ENCODE results near the gene MAP7. TPM values are rescaled to one million over a fixed set of nuclear protein-coding genes. Genes with fewer than 3 reads are reported as not detected.

The MAP7 gene
- total and polyA plus RNA-seq, 2 of the 13 experiments (the other 11 are each of a cell fraction or from before 2014, with no cell fraction given) = 0.04 TPM; not detected in 1

GRCh38 chr6:136568129-136568528, 17.9 kb upstream of the MAP7 start:
- no peaks in the 10 kb centered on the region for H4K20me1 ChIP-seq (ENCODE audit: insufficient read depth, low read length)
- FAIRE-seq = no peak

More at GRCh38 chr6:136568129-136568528, 17.9 kb upstream of the MAP7 start:
- Histone ChIP-seq H3K79me2 (ENCODE audit: insufficient read depth, low read length) (no peaks in the 10 kb centered on the region), H3K4me2 (ENCODE audit: low read depth, low read length) (no peak overlapping the region), H3K4me1 (ENCODE audit: insufficient read depth, low read length) (no peaks in the 10 kb centered on the region), H3K9ac (ENCODE audit: insufficient read depth, low read depth, low read length) (no peak overlapping the region), H3K27ac (ENCODE audit: extremely low read length, insufficient read depth, low read length) (no peak overlapping the region), H3K4me3 (replicated peaks in 1 of 3; ENCODE audit: insufficient read depth in 1 of 3, low read depth in 2 of 3, low read length in 3 of 3) (no peak overlapping the region), H3K36me3 (replicated peaks in 1 of 2; ENCODE audit: control insufficient read depth in 1 of 2, insufficient read depth in 2 of 2, low read length in 2 of 2) (no peaks in the 10 kb centered on the region), H3K9me3 (ENCODE audit: low read length) (peaks cover 16% of the 10 kb centered on the region; the same call in 1 of the 2 replicates), H3K27me3 (ENCODE audit: control insufficient read depth in 1 of 2, insufficient read depth in 2 of 2, low read length in 2 of 2) (peaks cover 0 to 6% of the 10 kb centered on the region in 2 experiments; a peak in 2 of 5 replicates), H2AFZ (ENCODE audit: low read length) (no peak overlapping the region)
- no peak for DNase-seq (ENCODE audit: low spot score)
- 4% methylated on average over 3 of the region's 3 CpGs for WGBS (ENCODE audit: low lambda C conversion rate)
- no TSS peak for BruUV-seq (replicated peaks)
- ChIA-PET CTCF (ENCODE audit: low intra/inter-chr PET ratio, low total read pairs) (no interaction called here), POLR2A (no interaction called here)
- no peak for ATAC-seq
- in situ Hi-C loops (cut with HindIII; ENCODE audit: extremely low pct_ligation_motif_present, low pct_unique_long_range_greater_than_20kb) = no loop called here
- TF ChIP-seq HNRNPUL1 (IDR thresholded peaks at IDR 0.05; ENCODE audit: low read depth, low read length) = no peak
- TF ChIP-seq, protein P1, sequence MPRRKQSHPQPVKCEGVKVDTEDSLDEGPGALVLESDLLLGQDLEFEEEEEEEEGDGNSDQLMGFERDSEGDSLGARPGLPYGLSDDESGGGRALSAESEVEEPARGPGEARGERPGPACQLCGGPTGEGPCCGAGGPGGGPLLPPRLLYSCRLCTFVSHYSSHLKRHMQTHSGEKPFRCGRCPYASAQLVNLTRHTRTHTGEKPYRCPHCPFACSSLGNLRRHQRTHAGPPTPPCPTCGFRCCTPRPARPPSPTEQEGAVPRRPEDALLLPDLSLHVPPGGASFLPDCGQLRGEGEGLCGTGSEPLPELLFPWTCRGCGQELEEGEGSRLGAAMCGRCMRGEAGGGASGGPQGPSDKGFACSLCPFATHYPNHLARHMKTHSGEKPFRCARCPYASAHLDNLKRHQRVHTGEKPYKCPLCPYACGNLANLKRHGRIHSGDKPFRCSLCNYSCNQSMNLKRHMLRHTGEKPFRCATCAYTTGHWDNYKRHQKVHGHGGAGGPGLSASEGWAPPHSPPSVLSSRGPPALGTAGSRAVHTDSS (CRISPR knock-in tag; conservative IDR thresholded peaks at IDR 0.05) = no peak
- TF ChIP-seq, protein P2, sequence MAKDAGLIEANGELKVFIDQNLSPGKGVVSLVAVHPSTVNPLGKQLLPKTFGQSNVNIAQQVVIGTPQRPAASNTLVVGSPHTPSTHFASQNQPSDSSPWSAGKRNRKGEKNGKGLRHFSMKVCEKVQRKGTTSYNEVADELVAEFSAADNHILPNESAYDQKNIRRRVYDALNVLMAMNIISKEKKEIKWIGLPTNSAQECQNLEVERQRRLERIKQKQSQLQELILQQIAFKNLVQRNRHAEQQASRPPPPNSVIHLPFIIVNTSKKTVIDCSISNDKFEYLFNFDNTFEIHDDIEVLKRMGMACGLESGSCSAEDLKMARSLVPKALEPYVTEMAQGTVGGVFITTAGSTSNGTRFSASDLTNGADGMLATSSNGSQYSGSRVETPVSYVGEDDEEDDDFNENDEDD (CRISPR knock-in tag; IDR thresholded peaks at IDR 0.05; ENCODE audit: borderline replicate concordance) = no peak
- no peak for TF ChIP-seq SMARCC2 (IDR thresholded peaks at IDR 0.05)
- TF ChIP-seq JUNB (CRISPR knock-in tag; IDR thresholded peaks at IDR 0.05; ENCODE audit: borderline replicate concordance) = no peak
- TF ChIP-seq NR2F2 (IDR thresholded peaks at IDR 0.05; ENCODE audit: borderline replicate concordance, low read depth) = no peak
- no peak for TF ChIP-seq FOSL2 (CRISPR knock-in tag; IDR thresholded peaks at IDR 0.05)
- TF ChIP-seq SMARCE1 (IDR thresholded peaks at IDR 0.05; ENCODE audit: borderline replicate concordance) = no peak
- TF ChIP-seq PHF8 (CRISPR knock-in tag; IDR thresholded peaks at IDR 0.05) = no peak
- TF ChIP-seq CBFB (CRISPR knock-in tag; IDR thresholded peaks at IDR 0.05) = no peak
- TF ChIP-seq ZNF335 (CRISPR knock-in tag; IDR thresholded peaks at IDR 0.05) = no peak
- TF ChIP-seq, protein P3, sequence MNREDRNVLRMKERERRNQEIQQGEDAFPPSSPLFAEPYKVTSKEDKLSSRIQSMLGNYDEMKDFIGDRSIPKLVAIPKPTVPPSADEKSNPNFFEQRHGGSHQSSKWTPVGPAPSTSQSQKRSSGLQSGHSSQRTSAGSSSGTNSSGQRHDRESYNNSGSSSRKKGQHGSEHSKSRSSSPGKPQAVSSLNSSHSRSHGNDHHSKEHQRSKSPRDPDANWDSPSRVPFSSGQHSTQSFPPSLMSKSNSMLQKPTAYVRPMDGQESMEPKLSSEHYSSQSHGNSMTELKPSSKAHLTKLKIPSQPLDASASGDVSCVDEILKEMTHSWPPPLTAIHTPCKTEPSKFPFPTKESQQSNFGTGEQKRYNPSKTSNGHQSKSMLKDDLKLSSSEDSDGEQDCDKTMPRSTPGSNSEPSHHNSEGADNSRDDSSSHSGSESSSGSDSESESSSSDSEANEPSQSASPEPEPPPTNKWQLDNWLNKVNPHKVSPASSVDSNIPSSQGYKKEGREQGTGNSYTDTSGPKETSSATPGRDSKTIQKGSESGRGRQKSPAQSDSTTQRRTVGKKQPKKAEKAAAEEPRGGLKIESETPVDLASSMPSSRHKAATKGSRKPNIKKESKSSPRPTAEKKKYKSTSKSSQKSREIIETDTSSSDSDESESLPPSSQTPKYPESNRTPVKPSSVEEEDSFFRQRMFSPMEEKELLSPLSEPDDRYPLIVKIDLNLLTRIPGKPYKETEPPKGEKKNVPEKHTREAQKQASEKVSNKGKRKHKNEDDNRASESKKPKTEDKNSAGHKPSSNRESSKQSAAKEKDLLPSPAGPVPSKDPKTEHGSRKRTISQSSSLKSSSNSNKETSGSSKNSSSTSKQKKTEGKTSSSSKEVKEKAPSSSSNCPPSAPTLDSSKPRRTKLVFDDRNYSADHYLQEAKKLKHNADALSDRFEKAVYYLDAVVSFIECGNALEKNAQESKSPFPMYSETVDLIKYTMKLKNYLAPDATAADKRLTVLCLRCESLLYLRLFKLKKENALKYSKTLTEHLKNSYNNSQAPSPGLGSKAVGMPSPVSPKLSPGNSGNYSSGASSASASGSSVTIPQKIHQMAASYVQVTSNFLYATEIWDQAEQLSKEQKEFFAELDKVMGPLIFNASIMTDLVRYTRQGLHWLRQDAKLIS (CRISPR knock-in tag; IDR thresholded peaks at IDR 0.05) = no peak
- TF ChIP-seq NR1H2 (CRISPR knock-in tag; IDR thresholded peaks at IDR 0.05; ENCODE audit: borderline replicate concordance, low read depth) = no peak
- no peak for TF ChIP-seq ZNF383 (CRISPR knock-in tag; IDR thresholded peaks at IDR 0.05; ENCODE audit: borderline replicate concordance)
- TF ChIP-seq ZNF280B (CRISPR knock-in tag; IDR thresholded peaks at IDR 0.05; ENCODE audit: borderline replicate concordance) = no peak
- TF ChIP-seq ZNF543 (CRISPR knock-in tag; IDR thresholded peaks at IDR 0.05) = no peak
- no peak for TF ChIP-seq ZMAT3 (CRISPR knock-in tag; conservative IDR thresholded peaks at IDR 0.05)
- no peak for TF ChIP-seq ZMYM3 (CRISPR knock-in tag; IDR thresholded peaks at IDR 0.05)
- intact Hi-C loops (cut with micrococcal nuclease; ENCODE audit: unreplicated experiment) = no loop called here

All from HepG2 (cell line).